Lower lobe of right lung (tissue), 2 donors: ENCODE data around the gene KCNC4. TPM values are rescaled to one million over a fixed set of nuclear protein-coding genes. Genes with fewer than 3 reads are reported as not detected.

ENCODE experiments used
- ATAC-seq, 2 donors: fragments of 200-7000 bp; cut with Tn5 transposase; one replicate each; pipeline ENCODE4 v1.9.1; 2020 to 2022; ENCODE audit warnings: mild to moderate bottlenecking in 2 of 2, moderate library complexity in 2 of 2
- DNase-seq: peaks from one replicate; pipeline ENCODE4 v3.0.0-alpha.2; 2020
- H3K27ac ChIP-seq: fragments of 200-600 bp; one replicate; pipeline ENCODE4 v1.8.0; 2022
- H3K27me3 ChIP-seq: fragments of 200-600 bp; one replicate; pipeline ENCODE4 v1.8.0; 2022; ENCODE audit warnings: low read depth
- H3K36me3 ChIP-seq: fragments of 200-600 bp; one replicate; pipeline ENCODE4 v1.8.0; 2022; ENCODE audit warnings: mild to moderate bottlenecking
- H3K4me1 ChIP-seq: fragments of 200-600 bp; one replicate; pipeline ENCODE4 v1.8.0; 2022
- H3K4me3 ChIP-seq: fragments of 200-600 bp; one replicate; pipeline ENCODE4 v1.8.0; 2022; ENCODE audit warnings: mild to moderate bottlenecking
- H3K9me3 ChIP-seq: fragments of 200-600 bp; one replicate; pipeline ENCODE4 v1.8.0; 2022
- intact Hi-C: fragments of 100-400 bp; cut with DNase I; formaldehyde crosslinking; loops from one replicate; pipeline ENCODE4 v1.11.0; 2022
- total RNA-seq: library from RNA; stranded (reverse); fragmentation: NEBNext Ultra II Directional; extraction: Animal tissue kit (Norgen Biotek cat#: 25700); gene quantifications from one replicate; pipeline ENCODE4 v1.2.1, GENCODE V29; 2021
- TF ChIP-seq, protein P1 (sequence below): fragments of 200-600 bp; IDR thresholded peaks from one replicate; pipeline ENCODE4 v1.8.0; 2022; ENCODE audit warnings: antibody characterized with exemption, mild to moderate bottlenecking
- donor health status: DM: no; HTN: yes; CAD: no; lungs with severe emphysema.

The KCNC4 gene
- total RNA-seq, 1 donor from 2014 or later: 10.0 TPM

DNA sequence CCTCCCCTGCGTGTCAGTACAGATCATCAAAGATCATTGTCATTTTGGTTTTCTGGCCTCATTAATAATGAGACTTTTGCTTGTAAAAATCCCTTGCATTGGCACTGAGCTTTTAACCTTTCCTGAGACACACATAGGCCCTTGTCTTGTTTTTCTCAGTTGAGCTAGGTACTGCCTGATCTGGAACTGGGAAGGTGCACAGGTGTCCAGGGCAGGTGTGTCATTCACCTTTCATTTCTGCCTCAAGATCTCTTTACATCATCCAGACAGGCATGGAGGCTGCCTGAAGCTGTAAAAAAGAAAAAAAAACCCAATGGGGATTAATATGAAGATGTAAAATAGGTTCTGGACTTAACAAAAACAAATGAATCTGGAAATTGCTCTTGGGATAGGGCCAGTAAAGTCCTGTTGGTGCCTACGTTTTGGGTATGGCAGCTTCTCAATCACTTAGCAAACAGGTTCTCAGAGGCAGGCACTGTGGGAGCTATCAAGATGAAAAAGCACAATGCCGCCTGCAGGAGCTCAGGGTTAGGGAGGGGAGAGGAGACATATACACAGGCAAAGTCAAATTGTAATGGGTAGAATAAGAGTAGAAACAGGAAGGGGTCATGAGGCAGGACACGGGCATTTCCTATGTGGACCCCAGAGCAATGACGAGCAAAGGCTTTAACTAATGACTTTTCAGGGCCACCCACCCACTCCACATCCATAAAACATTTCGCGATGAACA lies 1.0 kb upstream of the KCNC4 start:
- no peaks in the 10 kb centered on the region for H3K9me3 ChIP-seq
- H3K27ac ChIP-seq: peak overlapping the region; percentile 87
- H3K27me3 ChIP-seq: peaks cover 11% of the 10 kb centered on the region
- peak overlapping the region; percentile 82 for H3K4me3 ChIP-seq
- no peaks in the 10 kb centered on the region for H3K36me3 ChIP-seq
- TF ChIP-seq, protein P1, sequence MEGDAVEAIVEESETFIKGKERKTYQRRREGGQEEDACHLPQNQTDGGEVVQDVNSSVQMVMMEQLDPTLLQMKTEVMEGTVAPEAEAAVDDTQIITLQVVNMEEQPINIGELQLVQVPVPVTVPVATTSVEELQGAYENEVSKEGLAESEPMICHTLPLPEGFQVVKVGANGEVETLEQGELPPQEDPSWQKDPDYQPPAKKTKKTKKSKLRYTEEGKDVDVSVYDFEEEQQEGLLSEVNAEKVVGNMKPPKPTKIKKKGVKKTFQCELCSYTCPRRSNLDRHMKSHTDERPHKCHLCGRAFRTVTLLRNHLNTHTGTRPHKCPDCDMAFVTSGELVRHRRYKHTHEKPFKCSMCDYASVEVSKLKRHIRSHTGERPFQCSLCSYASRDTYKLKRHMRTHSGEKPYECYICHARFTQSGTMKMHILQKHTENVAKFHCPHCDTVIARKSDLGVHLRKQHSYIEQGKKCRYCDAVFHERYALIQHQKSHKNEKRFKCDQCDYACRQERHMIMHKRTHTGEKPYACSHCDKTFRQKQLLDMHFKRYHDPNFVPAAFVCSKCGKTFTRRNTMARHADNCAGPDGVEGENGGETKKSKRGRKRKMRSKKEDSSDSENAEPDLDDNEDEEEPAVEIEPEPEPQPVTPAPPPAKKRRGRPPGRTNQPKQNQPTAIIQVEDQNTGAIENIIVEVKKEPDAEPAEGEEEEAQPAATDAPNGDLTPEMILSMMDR: no peak
- no peak for ATAC-seq
- no peak for DNase-seq
- peaks cover 40% of the 10 kb centered on the region for H3K4me1 ChIP-seq
- intact Hi-C loops: loop anchor here (5.0 kb wide), 1 partner anchor 103 kb away; no protein-coding TSS in a partner anchor

DNA sequence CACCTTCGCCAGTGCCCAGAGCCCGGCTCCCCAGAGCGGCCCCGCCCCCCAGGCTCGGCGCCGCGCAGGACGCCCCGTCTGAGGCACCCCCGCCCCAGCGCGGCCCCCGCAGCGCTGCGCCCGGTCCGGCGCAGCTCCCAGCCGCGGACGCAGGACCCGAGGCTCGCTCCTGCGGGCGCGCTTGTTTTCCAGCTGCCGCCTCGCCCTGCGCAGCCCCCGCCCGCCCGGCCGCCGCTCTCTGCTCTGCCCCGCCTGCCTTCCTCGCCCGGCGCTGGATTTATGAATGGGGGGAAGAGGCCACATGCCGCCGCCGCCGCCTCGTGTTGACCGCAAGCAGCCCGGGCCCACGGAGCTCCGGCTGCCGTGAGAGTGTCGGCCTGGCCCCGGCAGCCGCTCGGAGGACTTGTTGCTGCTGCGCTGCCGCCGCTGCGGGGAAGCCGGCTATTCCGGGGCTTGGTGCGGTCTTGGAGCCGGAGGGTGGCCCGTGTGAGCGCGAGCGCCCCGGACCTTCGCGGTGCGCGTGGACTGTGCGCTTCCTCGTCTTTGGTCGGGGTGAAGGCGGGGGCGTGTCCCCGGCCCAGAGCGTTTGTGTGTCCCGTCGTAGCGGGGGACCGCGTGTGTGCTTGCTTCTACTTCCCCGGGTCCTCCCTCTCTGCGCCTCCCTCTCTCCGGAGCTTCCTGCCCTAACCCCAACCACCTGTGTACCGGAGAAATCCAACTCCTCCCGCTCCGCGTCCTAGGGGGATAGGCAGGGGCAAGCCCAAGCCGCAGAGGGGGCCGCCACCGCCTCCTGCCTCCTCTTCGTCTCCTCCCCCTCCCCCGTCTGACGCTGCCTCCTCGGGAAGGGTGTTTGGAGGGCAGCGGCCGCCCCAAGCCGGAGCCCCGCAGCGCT lies 736 bp downstream of the KCNC4 start:
- no peaks in the 10 kb centered on the region for H3K9me3 ChIP-seq
- peak; percentile 79 for DNase-seq
- peaks cover 45% of the 10 kb centered on the region for H3K4me1 ChIP-seq
- peak overlapping the region; percentile 82 for H3K4me3 ChIP-seq
- TF ChIP-seq, protein P1: no peak
- H3K27me3 ChIP-seq: peaks cover 11% of the 10 kb centered on the region
- H3K27ac ChIP-seq: peak overlapping the region; percentile 87
- no peaks in the 10 kb centered on the region for H3K36me3 ChIP-seq
- intact Hi-C loops: no loop called here
- peak; percentile 40 to 49 for ATAC-seq

DNA sequence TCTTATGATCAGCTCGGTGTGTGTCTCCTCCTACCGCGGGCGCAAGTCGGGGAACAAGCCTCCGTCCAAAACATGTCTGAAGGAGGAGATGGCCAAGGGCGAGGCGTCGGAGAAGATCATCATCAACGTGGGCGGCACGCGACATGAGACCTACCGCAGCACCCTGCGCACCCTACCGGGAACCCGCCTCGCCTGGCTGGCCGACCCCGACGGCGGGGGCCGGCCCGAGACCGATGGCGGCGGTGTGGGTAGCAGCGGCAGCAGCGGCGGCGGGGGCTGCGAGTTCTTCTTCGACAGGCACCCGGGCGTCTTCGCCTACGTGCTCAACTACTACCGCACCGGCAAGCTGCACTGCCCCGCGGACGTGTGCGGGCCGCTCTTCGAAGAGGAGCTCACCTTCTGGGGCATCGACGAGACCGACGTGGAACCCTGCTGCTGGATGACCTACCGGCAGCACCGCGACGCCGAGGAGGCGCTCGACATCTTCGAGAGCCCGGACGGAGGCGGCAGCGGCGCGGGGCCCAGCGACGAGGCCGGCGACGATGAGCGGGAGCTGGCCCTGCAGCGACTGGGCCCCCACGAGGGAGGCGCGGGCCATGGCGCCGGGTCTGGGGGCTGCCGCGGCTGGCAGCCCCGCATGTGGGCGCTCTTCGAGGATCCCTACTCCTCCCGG lies 1.5 kb downstream of the KCNC4 start:
- Histone ChIP-seq H3K4me3 (peak overlapping the region; percentile 82), H3K27ac (peak overlapping the region; percentile 87), H3K36me3 (no peaks in the 10 kb centered on the region), H3K4me1 (peaks cover 45% of the 10 kb centered on the region), H3K9me3 (no peaks in the 10 kb centered on the region), H3K27me3 (peaks cover 11% of the 10 kb centered on the region)
- TF ChIP-seq, protein P1: no peak
- ATAC-seq: no peak
- DNase-seq: peak; percentile 58
- intact Hi-C loops: no loop called here

DNA sequence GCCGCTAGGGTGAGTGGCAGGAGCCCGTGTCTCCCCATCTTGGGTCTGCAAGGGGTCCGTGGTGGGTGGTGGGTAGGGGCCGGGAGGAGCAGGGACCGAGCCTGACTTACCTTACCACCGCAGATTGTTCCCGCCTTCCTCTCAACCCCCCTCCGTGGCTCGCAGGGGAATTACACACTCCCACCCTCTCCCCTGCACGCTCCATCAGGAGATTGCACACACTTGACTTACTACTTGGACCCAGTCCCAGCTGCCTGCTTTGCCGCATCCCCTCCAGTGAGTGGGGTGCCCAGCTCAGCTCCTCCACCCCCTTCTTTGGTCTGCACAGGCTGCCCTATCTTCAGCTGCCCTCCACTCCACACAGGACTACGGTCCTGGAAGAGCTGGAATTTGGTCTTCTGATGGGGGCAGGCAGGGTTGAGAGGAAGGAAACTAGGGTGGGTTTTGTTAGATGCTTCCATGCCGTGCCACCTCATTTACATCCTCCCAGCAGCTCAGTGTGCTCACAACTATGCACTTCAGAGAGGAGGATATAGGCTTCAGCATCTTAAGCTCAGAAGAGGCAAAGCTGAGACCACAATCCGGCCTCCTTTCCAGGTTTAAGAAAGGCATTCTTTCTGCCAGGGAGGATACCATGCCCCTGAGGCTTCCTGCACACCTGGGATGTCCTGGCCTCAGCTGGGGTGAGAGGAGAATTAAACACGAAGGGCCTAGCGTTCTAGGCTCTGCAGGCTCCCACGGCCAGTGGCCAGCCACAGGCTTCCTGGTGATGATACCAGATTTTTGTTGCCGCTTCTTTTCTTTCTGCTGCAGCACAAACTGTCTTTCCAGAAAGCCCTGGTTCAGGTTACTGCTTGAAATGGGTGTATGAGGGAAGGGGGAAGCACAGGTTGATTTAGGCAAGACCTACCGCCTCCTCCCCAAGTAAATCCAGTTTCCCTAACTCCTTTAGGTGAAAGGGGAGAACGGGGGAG lies 2.3 kb downstream of the KCNC4 start:
- H3K27ac ChIP-seq: no peak overlapping the region
- no peaks in the 10 kb centered on the region for H3K36me3 ChIP-seq
- intact Hi-C loops: no loop called here
- ATAC-seq (no peak), DNase-seq (no peak)
- H3K27me3 ChIP-seq: peaks cover 11% of the 10 kb centered on the region
- no peaks in the 10 kb centered on the region for H3K9me3 ChIP-seq
- H3K4me3 ChIP-seq: peak overlapping the region; percentile 82
- TF ChIP-seq, protein P1: no peak
- peaks cover 45% of the 10 kb centered on the region for H3K4me1 ChIP-seq
